K562 (cell line): ENCODE data around the gene NDUFA6. TPM values are rescaled to one million over a fixed set of nuclear protein-coding genes. Genes with fewer than 3 reads are reported as not detected.
"Not testable (repeated sequence)": the region's sequence is repeated elsewhere in the genome, so short reads cannot be mapped to it uniquely, and the experiment has no call there.

Experiments used
- ATAC-seq: fragments of 200-7000 bp; cut with Tn5 transposase; 3 replicates; pipeline ENCODE4 v1.9.1; 2020; ENCODE audit warnings: moderate library complexity
- BruUV-seq: library from RNA; stranded (reverse); fragments of 400-500 nt; replicated peaks from 2 replicates; lab custom pipeline; 2021; lab: Mats Ljungman, UMichigan
- CTCF ChIA-PET: fragments of 300-600 bp; formaldehyde crosslinking; extraction: SDS; loops from one replicate; lab custom pipeline; 2021; ENCODE audit warnings: low intra/inter-chr PET ratio; lab: Yijun Ruan, JAX
- POLR2A ChIA-PET: fragments of 300-600, 350-650 bp; sonication (Branson Sonifier 250); formaldehyde crosslinking; extraction: SDS; loops from one replicate; lab custom pipeline; 2021; ENCODE audit warnings: antibody characterized with exemption, inconsistent platforms; lab: Yijun Ruan, JAX
- DNase-seq, 4 experiments: peaks; one replicate each; pipeline versions ENCODE4 v3.0.0 to v3.0.0-alpha.2; 2011 to 2018; ENCODE audit warnings: low spot score in 3 of 4, mixed read lengths in 3 of 4; ENCODE audit errors: extremely low read depth in 1 of 4
- FAIRE-seq: peaks from 2 replicates; lab custom pipeline; 2011; peaks lifted over from hg19 to GRCh38; lab: Jason Lieb, UNC
- H2AFZ ChIP-seq: 2 replicates; pipeline ENCODE4 v1.6.0; 2011; ENCODE audit warnings: low read depth, low read length, control low read depth, inconsistent platforms
- H3K27ac ChIP-seq: fragments of 200-600 bp; 3 replicates; pipeline ENCODE4 v1.8.0; 2011; ENCODE audit warnings: low read depth, mild to moderate bottlenecking, control low read depth, inconsistent platforms, low read length, moderate library complexity, mixed read lengths; ENCODE audit errors: extremely low read depth
- H3K27me3 ChIP-seq, 2 experiments: fragments of 300-600 bp in 1 of 2; 2 replicates in 1 of 2; 3 replicates in 1 of 2; pipeline versions ENCODE4 v1.6.0 to v1.8.0; 2011; ENCODE audit warnings: inconsistent platforms in 2 of 2, low read length in 2 of 2, mild to moderate bottlenecking in 1 of 2, mixed read lengths in 1 of 2, moderate library complexity in 1 of 2; ENCODE audit not compliant: control insufficient read depth in 2 of 2, insufficient read depth in 2 of 2
- H3K36me3 ChIP-seq: fragments of 300-600 bp; 3 replicates; pipeline ENCODE4 v1.8.0; 2011; ENCODE audit warnings: mild to moderate bottlenecking, low read length, inconsistent platforms; ENCODE audit not compliant: control insufficient read depth, insufficient read depth
- H3K4me1 ChIP-seq, 2 experiments: fragments of 200-600 bp in 1 of 2; replicated peaks in 1 of 2; 2 replicates in 1 of 2; 3 replicates in 1 of 2; pipeline versions ENCODE4 v1.5.1 to v1.8.0; 2011; ENCODE audit warnings: inconsistent platforms in 2 of 2, low read length in 2 of 2, mild to moderate bottlenecking in 1 of 2, mixed read lengths in 1 of 2, moderate library complexity in 1 of 2; ENCODE audit not compliant: control insufficient read depth in 2 of 2, insufficient read depth in 2 of 2
- H3K4me2 ChIP-seq: 2 replicates; pipeline ENCODE4 v1.6.1; 2011; ENCODE audit warnings: low read length, control low read depth, inconsistent platforms, mixed read lengths; ENCODE audit not compliant: insufficient read depth
- H3K4me3 ChIP-seq: fragments of 200-600 bp; sonication (generic), shearing (Covaris generic); 2 replicates; pipeline ENCODE4 v1.5.1; 2016; ENCODE audit warnings: control low read depth, inconsistent platforms
- H3K79me2 ChIP-seq: fragments of 200-600 bp; 3 replicates; pipeline ENCODE4 v1.8.0; 2011; ENCODE audit warnings: low read length, inconsistent platforms; ENCODE audit not compliant: control insufficient read depth, insufficient read depth
- H3K9ac ChIP-seq, 2 experiments: 2 replicates each; pipeline versions ENCODE4 v1.6.0 to v1.6.1; 2011; ENCODE audit warnings: low read depth in 2 of 2, low read length in 2 of 2, control low read depth in 1 of 2, inconsistent platforms in 1 of 2, mild to moderate bottlenecking in 1 of 2, mixed read lengths in 1 of 2; ENCODE audit not compliant: insufficient read depth in 1 of 2
- H3K9me1 ChIP-seq: one replicate; pipeline ENCODE4 v1.6.0; 2011; ENCODE audit warnings: inconsistent platforms, mild to moderate bottlenecking, low read length, moderate library complexity; ENCODE audit not compliant: control insufficient read depth, insufficient read depth
- H3K9me3 ChIP-seq: replicated peaks from 2 replicates; pipeline ENCODE4 v1.5.1; 2011; ENCODE audit warnings: low read depth, low read length, inconsistent platforms; ENCODE audit not compliant: control insufficient read depth, insufficient read depth
- H4K20me1 ChIP-seq: replicated peaks from 2 replicates; pipeline ENCODE4 v1.6.1; 2011; ENCODE audit warnings: low read length, inconsistent platforms, mixed read lengths; ENCODE audit not compliant: control insufficient read depth, insufficient read depth
- AFF1 ChIP-seq, 2 experiments: fragments of 450-650 bp; IDR thresholded peaks; 2 replicates each; pipeline ENCODE4 v1.6.1; 2018; ENCODE audit warnings: mild to moderate bottlenecking in 2 of 2, low read depth in 1 of 2; ENCODE audit not compliant: partially characterized antibody in 2 of 2
- ARID1B ChIP-seq: fragments of 450-650 bp; IDR thresholded peaks from 2 replicates; pipeline ENCODE4 v1.6.1; 2016; ENCODE audit warnings: antibody characterized with exemption, mild to moderate bottlenecking, inconsistent platforms
- ATF7 ChIP-seq: fragments of 450-650 bp; IDR thresholded peaks from 2 replicates; pipeline ENCODE4 v1.7.1; 2014; ENCODE audit warnings: mild to moderate bottlenecking, moderate library complexity
- BCOR ChIP-seq: fragments of 450-650 bp; IDR thresholded peaks from 2 replicates; pipeline ENCODE4 v1.6.1; 2016
- CBFA2T2 ChIP-seq: fragments of 450-650 bp; conservative IDR thresholded peaks from 2 replicates; pipeline ENCODE4 v1.6.1; 2017; ENCODE audit warnings: mild to moderate bottlenecking
- CBFA2T3 ChIP-seq: fragments of 450-650 bp; IDR thresholded peaks from 2 replicates; pipeline ENCODE4 v1.6.1; 2017
- CXXC5 ChIP-seq: fragments of 250-450 bp; sonication (Bioruptor Pico); IDR thresholded peaks from 2 replicates; pipeline ENCODE4 v1.8.0; 2022; ENCODE audit warnings: inconsistent platforms, mild to moderate bottlenecking, moderate library complexity
- DPF2 ChIP-seq: fragments of 450-650 bp; IDR thresholded peaks from 2 replicates; pipeline ENCODE4 v1.6.1; 2016
- ETV1 ChIP-seq: fragments of 450-650 bp; conservative IDR thresholded peaks from 2 replicates; pipeline ENCODE4 v1.6.1; 2016; ENCODE audit warnings: missing genetic modification characterization, control low read depth, low read depth, missing compliant biosample characterization
- ETV6 ChIP-seq, 3 experiments: fragments of 150-350 bp in 1 of 3; sonication (generic) in 1 of 3; formaldehyde crosslinking in 1 of 3; IDR thresholded peaks; 2 replicates each; pipeline versions ENCODE4 v1.6.1 to v1.8.0; 2014 to 2022; ENCODE audit warnings: borderline replicate concordance in 2 of 3, low read depth in 2 of 3, antibody characterized with exemption in 1 of 3, low read length in 1 of 3, mild to moderate bottlenecking in 1 of 3, missing genetic modification reagents in 1 of 3
- GABPA ChIP-seq: fragments of 200-800 bp; sonication (Bioruptor generic); conservative IDR thresholded peaks from 2 replicates; pipeline ENCODE4 v1.6.1; 2016; ENCODE audit warnings: low read depth, missing genetic modification characterization, missing compliant biosample characterization
- KDM1A ChIP-seq, 2 experiments: fragments of 450-650 bp; IDR thresholded peaks; 2 replicates each; pipeline ENCODE4 v1.6.1; 2016; ENCODE audit warnings: mild to moderate bottlenecking in 2 of 2
- LEF1 ChIP-seq: fragments of 450-650 bp; IDR thresholded peaks from 2 replicates; pipeline ENCODE4 v1.6.1; 2016; ENCODE audit warnings: mild to moderate bottlenecking
- RCOR1 ChIP-seq, 2 experiments: IDR thresholded peaks; 2 replicates each; pipeline ENCODE4 v1.6.1; 2012; ENCODE audit warnings: low read depth in 2 of 2, low read length in 2 of 2, borderline replicate concordance in 1 of 2, improper control_type of control experiment in 1 of 2
- SMARCA4 ChIP-seq: fragments of 450-650 bp; IDR thresholded peaks from 2 replicates; pipeline ENCODE4 v1.6.1; 2016
- SREBF1 ChIP-seq: fragments of 150-350 bp; IDR thresholded peaks from 2 replicates; pipeline ENCODE4 v1.6.1; 2014; ENCODE audit warnings: antibody characterized with exemption, low read depth, low read length, borderline replicate concordance
- WGBS: fragments of 100-300 bp; shearing (Covaris generic); methylation state at CpG from one replicate; pipeline ENCODE4 v1.1.6; 2016; ENCODE audit warnings: low coverage, mixed read lengths; ENCODE audit not compliant: insufficient coverage; ENCODE audit errors: missing lambda C conversion rate; 5-methylcytosine and 5-hydroxymethylcytosine counted together
- in situ Hi-C: fragments of 300-500 bp; cut with MboI; formaldehyde crosslinking; loops from 4 replicates; pipeline ENCODE4 v1.15.0; 2018; ENCODE audit warnings: inconsistent platforms, mixed read lengths
- intact Hi-C: fragments of 100-400 bp; cut with micrococcal nuclease; formaldehyde crosslinking; loops from 2 replicates; pipeline ENCODE4 v1.14.2; 2022
- polyA plus RNA-seq, 8 experiments: library from polyadenylated mRNA; depleted of rRNA in 4 of 8; stranded (reverse) in 5 of 8; unstranded in 3 of 8; fragments of >200 nt; fragmentation: Nextera tagmentation in 2 of 8; fragmentation: Illumina TruSeq in 1 of 8; extraction: Ambion mirVana in 2 of 8; extraction: Trizol in 1 of 8; gene quantifications; 2 replicates each; pipeline versions ENCODE4 v1.2.1 to v1.2.3, GENCODE V29; 2011 to 2014; ENCODE audit warnings: inconsistent platforms in 1 of 8, missing spikeins in 1 of 8
- total RNA-seq, 7 experiments: library from RNA; depleted of rRNA in 6 of 7; stranded (reverse); fragments of >200 nt in 6 of 7; fragmentation: Illumina TruSeq in 2 of 7; extraction: Trizol in 2 of 7; gene quantifications; 2 replicates each; pipeline versions ENCODE4 v1.2.1 to v1.2.3, GENCODE V29; 2011 to 2021; ENCODE audit warnings: low replicate concordance in 1 of 7

NDUFA6 gene
- total and polyA plus RNA-seq, 9 of the 15 experiments (the other 6 are each of a cell fraction or from before 2014, with no cell fraction given), result 90.0 to 474 (median 128) TPM

- H3K4me3 ChIP-seq; CTCF ChIA-PET; intact Hi-C loops; H3K36me3 ChIP-seq; H3K9me1 ChIP-seq; H3K27me3 ChIP-seq; H3K4me1 ChIP-seq; H4K20me1 ChIP-seq; H3K9me3 ChIP-seq; BruUV-seq; FAIRE-seq; H3K79me2 ChIP-seq; in situ Hi-C loops; POLR2A ChIA-PET; TF ChIP-seq ETV6 (CRISPR knock-in tag; IDR thresholded peaks at IDR 0.05; ENCODE audit: borderline replicate concordance): not testable (repeated sequence)
- Histone ChIP-seq H3K4me2 (peak overlapping the region; percentile 37), H3K9ac (peak overlapping the region in 1 of 2 experiments; percentile 30; a peak in 2 of 4 replicates), H2AFZ (peak overlapping the region; percentile 33; the same call in 1 of the 2 replicates), H3K27ac (peak overlapping the region; percentile 55)
- 6% methylated on average over 13 of the region's 15 CpGs for WGBS
- peak in 2 of 4 experiments; percentile 36 to 50 for DNase-seq
- peak; percentile 87 for ATAC-seq
- TF ChIP-seq KDM1A (IDR thresholded peaks at IDR 0.05), result peak in 1 of 2 experiments; percentile 34; a peak in 1 of 4 replicates
- TF ChIP-seq GABPA (tag), result peak; percentile 76
- peak in 1 of 2 experiments; percentile 66; a peak in 2 of 4 replicates for TF ChIP-seq RCOR1 (IDR thresholded peaks at IDR 0.05; ENCODE audit: borderline replicate concordance in 1 of 2, low read depth in 2 of 2, low read length in 2 of 2)
- TF ChIP-seq CXXC5 (CRISPR knock-in tag), result 0 out of 2 replicates have a peak, but pooled peaks have one; percentile 20
- peak; percentile 28; the same call in 1 of the 2 replicates for TF ChIP-seq BCOR
- 0 out of 2 replicates have a peak, but pooled peaks have one; percentile 46 for TF ChIP-seq SREBF1
- peak; percentile 39 for TF ChIP-seq CBFA2T3
- TF ChIP-seq LEF1, result peak; percentile 56; the same call in 1 of the 2 replicates
- TF ChIP-seq CBFA2T2, result 0 out of 2 replicates have a peak, but pooled peaks have one; percentile 8
- TF ChIP-seq SMARCA4, result peak; percentile 53; the same call in 1 of the 2 replicates
- TF ChIP-seq ETV1 (tag), result peak; percentile 68
- peak in 1 of 2 experiments; percentile 82; a peak in 2 of 4 replicates for TF ChIP-seq ETV6 (IDR thresholded peaks at IDR 0.05; ENCODE audit: borderline replicate concordance in 1 of 2, low read depth in 2 of 2, low read length in 1 of 2)
- TF ChIP-seq ATF7, result 0 out of 2 replicates have a peak, but pooled peaks have one; percentile 14
- TF ChIP-seq AFF1 (IDR thresholded peaks at IDR 0.05; ENCODE audit: low read depth in 1 of 2, partially characterized antibody in 2 of 2), result peak in 1 of 2 experiments; percentile 40
- peak; percentile 52 for TF ChIP-seq ARID1B
- TF ChIP-seq DPF2, result peak; percentile 61
These were observed 29.9 kb upstream of the NDUFA6 start for GRCh38 chr22:42120231-42121021.
